GM19455 (cell line): ENCODE measurements around the gene EGLN1.

ENCODE experiments used
- ATAC-seq: cut with Tn5 transposase; IDR thresholded peaks from one replicate; pipeline ENCODE4 v1.9.1; 2021; ENCODE audit not compliant: unreplicated experiment

EGLN1 gene

DNA sequence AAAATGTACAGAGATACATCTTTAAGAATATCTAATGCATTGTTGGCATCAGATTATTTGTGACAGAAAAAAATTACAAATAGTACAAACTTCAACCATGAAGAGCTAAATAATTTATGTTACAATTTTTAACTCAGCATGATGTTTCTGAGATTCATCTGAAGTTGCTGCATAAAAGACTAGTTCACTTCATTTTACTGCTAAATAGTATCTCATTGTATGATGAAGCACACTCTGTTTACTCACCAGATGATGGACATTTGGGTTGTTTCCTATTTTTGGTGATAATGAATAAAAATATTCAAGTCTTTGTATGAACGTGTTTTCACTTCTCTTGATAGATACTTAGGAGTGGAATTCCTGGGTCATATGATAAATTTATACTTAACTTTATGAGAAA, 20.6 kb downstream of the EGLN1 start:
- ATAC-seq = no peak

DNA sequence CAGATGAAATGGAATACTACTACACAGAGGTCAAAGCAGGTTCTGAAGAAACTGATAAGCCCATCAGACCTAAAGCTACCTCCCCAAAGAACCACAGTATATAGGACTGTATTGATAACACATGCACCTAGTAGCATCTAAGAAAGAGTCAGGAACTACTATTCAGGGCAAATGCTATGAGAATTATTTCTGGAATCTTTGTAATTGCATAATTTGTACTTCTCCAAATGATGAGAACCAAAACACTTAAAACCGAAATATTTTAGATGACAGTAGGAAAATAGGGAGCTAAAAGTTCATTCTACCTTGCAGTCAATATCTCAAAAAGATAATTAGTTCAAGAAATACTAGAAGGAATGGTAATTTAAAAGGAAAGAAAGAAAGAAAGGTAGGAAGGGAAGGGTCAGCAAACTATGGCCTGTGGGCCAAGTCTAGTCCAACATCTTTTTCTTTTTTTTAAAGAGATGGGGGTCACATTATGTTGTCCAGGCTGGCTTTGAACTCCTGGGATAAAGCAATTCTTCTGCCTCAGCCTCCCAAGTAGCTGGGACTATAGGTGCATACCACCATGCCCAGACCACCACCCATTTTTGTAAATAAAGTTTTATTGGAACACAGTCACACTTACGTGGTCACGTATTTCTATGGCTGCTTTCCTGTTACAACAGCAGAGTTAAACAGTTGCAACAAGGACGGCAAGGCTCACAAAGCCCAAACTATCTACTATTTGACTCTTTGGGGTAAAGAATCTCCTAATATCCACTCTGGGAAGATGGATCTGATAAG, 24.0 kb downstream of the EGLN1 start:
- no peak for ATAC-seq

DNA sequence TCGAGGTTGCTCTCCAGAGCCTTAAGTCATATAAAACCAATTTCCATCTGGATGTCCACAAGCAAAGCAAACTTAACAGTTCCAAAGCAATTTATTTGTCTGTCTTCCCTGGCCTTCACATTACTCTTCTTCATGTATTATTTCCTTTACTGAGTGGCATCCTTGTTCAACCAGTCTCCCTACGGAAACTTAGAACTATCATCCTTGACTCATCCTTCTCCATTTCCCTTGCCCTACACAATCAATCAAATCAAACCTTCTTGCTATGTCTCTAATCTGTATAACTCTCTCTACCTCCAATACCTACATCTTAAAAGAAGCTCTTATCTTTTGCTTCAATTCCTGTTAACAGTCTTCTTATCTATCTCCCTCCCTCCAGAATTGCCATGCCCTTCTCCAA, 25.4 kb downstream of the EGLN1 start:
- ATAC-seq = no peak

DNA sequence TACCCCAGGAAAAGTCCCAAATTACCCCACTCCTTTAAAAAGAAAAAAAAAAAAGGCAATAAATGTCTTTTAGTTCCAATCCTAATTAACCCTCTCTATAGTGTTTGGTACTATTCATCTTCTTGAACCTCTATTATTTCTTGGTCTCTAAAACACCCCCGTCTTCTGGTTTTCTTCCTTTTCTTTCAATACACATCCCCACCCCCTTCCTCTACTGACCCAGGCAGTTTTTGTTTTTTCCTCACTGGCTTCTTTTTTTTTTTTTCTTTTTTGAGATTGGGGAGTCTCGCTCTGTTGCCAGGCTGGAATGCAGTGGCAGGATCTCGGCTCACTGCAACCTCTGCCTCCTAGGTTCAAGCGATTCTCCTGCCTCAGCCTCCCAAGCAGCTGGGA, 26.1 kb downstream of the EGLN1 start:
- ATAC-seq = no peak

DNA sequence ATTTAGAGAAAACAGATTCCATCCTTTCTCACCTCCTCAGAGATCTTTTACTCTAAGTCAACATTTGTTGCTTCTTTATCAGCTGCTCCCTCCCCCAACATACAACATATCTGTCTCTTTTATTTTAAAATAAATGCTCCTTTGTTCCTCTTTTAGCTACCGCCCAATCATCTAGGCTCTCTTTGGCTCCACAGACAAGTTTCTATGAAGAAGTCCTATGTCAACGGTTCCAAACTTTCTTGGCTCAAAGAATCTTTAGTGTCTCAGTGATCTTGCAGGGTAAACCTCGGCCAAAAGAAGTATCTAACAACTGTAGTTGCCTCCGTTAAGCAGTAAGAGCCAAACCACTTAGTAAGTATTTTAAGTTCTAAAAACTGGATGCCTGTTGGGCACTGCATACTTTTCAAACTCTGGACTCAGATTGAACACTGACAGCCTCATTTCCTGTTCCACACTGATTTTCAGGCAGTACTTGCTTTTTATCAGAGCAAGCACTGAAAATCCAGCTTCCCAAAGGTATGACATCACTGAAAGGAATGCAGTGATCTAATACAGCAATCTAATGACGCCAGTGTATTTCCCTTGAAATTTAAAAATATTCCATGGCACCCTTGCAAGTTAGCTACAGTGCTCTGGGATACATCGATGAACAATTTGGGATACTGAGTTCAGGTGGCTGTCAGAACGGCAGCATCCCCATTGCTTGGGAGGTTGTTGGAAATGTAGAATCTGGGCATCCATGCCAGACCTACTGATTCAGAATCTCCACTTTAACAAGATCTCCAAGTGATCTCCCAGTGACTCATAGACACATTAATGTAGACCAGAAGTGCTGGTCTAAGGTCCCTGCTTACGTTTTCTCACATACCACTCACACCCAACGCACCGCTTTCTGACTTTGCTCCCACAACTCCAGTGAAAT, 26.8 kb downstream of the EGLN1 start:
- no peak for ATAC-seq

DNA sequence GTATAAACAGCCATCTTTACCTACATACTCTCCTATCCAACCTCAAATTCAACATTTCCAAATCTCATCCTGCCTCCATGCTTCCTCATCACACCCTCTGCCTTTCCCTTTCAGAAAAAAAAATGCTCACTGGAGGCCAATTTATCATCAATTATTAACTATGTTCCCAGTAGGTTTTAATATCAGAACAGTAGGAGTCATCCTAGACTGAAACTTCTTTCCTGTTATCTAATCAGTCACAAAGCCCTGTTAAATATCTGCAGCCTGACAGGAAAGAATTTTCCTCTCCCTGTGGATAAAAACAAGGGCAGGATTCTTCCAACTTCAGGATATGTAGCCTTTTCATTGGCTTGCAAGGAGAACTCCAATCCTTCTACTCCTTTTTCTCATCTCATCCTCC, 28.4 kb downstream of the EGLN1 start:
- ATAC-seq = no peak

DNA sequence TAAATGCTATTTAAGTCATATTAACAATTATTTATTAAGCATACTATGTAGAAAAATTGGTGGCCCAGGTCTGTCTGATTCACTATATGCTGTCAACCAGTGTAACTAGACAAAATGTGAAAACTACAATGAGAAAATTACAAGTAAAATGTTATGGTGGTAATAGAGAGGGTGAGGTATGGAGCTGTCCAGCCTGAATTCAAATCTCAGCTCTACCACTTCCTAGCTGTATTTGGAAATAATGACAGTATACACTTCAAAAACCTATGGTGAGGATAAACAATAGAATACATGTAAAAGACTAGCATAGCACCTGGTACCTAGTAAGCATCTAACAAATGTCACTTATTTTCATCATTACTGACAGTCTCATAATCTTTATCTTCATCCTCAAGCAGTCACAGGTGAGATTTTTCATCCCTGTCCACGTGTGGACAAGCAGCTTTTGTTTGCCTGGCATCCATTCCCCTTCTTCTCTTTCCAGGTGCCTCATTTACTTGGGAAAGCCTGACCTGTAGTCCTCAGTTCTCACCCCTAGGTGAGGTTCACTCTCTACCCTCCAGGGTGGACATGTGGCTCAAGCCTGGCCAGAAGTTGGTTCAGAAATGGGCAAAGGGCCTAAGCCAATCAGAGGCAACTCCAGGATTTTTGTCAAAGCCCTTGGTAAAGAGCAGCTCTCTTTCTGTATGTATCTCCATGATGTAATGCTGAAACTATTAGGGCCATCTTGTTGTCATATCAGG, 29.5 kb downstream of the EGLN1 start:
- no peak for ATAC-seq

DNA sequence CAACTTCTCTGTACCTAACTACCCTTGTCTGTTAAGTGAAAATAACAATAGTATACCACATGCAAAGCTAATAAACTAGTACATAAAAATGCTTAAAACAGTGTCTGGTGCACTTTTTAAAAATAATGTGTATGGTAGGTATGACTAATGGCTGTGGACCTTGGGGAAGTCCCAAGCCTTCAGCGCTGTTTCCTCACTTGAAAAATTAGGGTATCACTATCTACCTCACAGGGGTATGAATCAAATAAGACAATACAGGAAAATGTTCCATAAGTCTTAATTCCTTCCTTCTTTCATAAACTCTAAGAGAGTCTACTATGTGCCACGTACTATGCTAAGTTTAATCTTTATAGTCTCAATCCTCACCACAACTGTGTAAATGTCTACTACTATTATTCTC, 32.0 kb downstream of the EGLN1 start:
- ATAC-seq = no peak

DNA sequence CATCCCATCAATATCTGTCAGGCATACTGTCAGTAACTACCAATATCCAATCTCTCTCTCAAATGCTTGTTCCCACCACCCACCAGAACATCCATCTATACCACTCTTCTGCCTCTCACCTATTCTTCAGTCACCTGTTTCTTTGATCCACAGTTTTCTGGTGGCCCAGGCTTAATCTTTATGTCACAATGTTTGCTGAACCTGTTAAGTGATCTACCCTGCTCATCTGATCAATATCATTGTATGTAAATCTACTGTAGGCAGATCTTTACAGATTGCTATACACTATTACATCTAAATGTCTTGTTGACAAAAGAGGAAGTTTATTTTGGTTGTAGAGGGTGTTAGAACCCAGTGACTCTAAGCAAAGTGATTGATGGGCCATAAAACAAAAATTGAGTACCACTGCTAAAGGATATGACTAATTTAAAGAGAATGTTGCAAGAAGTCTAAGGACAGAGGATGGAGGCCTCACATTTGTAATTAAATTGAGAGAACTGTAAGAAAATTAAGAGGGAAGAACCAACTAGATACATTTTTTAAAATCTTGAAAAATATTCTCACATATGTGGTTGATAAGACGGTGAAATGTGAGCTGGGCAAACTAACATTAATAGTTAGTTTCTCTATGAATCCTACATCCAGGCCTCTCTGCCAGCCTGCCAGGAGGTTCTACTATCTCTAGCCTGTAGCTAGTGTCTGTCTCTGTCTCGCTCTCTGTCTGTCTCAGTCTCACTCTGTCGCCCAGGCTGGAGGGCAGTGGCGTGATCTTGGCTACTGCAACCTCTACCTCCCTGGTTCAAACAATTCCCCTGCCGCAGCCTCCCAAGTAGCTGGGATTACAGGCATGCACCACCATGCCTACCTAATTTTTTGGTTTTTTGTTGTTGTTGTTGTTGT, 34.1 kb downstream of the EGLN1 start:
- ATAC-seq = no peak

DNA sequence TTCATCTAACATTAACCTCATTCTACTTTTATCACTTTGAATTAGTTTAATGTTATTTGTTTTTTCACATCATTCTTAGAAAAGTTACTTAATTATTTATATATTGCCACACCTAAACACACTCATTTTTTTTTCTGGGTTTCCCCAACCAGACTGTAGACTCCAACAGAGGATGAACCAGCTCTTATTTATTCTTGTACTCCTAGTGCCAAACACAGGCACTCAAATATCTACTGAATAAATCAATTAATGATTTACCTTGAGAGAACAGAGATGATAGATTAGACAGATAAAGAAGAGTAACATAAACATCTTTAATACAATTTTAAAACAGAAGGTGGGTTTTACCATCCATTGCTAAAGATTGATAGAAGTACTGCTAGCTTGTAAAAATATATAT, 35.6 kb downstream of the EGLN1 start:
- ATAC-seq = no peak

DNA sequence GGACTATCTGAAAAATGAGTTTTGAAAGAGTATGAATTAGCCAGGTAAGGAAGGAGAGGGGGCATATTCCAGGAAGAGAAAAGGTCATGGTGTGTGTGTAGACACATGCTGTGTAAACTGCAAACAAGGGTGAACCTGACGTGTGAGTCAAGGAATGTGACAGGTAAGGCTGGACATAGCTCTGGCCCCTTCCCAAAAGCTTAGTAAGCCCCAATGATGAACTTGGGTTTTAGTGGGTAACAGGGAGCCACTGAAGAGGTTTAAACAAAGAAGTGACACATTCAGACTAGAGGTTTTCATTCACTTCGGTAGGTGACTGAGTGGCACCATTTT, 36.7 kb downstream of the EGLN1 start:
- no peak for ATAC-seq

DNA sequence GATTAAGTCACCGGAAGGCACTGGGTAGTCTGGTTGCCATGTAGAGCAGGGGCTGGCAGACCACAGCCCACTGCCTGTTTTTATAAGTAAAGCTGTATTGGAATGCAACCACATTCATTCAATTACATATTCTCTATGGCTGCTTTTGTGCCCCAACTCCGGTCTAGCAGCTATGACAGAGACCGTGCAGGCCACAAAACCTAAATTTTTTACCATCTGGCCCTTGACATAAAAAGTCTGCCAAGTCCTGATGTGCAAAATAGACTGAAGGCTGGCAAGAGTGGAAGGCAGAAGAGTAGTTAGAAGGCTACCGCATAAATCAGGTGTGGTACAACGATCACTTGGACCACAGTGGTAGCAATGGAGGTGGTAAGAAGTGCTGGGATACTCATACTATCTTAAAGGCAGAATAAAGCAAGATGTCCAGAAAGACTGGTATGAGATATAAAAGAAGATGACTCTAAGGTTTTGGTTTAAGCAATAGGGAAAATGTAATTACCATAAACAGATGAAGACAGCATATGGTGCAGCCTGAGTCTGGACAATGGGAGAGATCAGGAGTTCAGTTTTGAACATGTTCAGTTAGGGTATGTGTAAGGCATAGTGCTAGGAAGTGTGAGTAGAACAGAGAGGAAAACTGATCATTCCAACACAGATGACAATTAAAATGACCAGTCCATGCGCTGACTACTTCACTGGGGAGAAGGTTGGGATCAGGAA, 37.2 kb downstream of the EGLN1 start:
- ATAC-seq = no peak

DNA sequence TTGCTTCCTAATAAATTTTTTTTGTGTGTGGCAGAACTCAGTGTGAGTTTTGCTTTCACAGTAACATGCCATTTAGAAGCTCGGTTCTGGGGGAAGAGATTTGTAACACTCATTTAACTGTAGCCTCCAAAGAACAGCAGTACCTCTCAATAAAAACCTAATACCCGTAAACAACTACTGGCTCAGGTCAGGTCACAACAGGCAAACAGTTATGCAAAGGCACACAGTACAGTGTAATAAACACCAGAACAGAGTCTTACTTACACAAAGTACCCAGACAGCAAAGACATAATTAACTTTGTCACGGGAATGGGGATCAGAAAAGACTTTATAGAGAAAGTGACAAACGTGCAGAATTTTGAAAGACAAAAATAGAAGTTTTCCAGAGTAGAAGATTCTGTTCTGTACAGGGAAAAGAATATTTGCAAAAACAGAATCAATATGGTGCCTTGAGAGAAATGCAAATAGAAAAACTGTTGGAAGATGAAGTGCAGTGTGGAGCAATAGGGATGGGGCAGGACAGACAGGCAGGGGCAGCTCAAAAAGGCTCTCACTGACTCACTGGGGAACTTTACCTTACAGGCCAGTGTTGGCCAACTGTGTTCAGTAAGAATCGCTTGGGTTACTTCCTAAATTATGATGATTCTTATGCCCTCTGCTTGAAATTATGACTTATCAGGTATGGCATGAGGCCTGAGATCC, 38.8 kb downstream of the EGLN1 start:
- no peak for ATAC-seq

DNA sequence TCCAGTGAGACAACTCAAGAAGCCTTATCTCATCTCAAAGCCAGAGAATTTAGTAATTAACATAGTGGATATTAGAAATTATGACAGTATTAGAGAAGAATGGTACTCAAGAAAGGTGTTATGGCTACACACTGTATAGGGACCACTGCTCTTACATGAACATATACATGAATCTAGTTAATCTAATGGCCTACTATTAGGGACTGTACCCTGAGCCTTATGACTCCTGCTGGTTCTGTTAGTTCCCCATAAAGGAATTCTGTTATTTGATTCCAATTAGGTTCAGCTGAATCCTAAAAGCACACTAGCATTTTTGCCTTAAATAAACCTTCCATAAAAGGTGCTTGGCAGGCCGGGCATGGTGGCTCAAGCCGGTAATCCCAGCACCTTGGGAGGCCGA, 39.7 kb downstream of the EGLN1 start:
- ATAC-seq = no peak

DNA sequence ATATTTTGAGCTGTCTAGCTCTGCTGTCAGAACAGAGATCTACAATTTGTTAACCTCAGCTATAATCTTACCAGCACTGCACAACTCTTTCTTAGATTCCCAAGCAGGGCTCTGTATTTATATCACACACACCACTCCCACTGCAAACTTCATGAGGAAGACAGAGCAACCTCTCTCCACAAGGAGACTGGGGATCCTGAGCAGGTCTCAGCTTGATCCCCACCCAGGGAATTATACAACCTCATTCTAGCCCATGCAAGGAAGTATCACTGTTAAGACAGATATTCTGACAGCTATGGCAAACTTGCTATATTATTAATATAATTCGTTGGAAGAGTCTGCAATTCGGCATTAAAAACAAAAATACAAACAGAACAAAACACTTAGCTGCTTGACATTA, 40.4 kb downstream of the EGLN1 start:
- no peak for ATAC-seq

DNA sequence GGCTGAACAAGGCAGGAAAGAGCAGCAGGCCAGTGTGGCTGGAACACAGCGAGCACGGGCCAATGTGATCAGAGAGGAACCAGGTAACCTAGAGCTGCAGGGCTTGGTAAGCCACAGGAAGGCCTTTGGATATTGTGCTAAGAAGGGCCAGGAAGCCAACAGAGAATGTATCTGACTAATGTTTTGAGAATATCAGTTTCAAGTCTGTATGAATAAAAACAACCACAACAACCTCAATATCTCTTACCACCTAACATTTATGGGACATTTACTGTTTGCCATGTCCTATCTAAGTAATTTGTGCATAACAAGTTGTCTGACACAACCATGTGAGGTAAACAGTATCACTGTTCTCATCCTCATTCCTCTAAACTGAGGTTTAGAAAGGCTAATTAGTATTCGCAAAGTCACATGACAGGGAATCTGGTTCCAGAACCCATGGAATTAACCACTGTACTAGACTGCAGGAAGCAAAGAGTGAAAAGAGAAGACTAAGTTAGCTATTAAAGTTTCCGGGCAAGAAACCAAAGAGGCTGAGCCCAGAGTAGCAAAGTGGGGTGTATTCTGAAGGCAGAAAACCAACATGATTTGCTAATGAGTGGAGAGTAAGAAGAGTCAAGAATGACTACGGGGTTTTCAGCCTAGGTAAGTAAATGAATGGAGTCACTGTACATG, 45.1 kb downstream of the EGLN1 start:
- no peak for ATAC-seq

DNA sequence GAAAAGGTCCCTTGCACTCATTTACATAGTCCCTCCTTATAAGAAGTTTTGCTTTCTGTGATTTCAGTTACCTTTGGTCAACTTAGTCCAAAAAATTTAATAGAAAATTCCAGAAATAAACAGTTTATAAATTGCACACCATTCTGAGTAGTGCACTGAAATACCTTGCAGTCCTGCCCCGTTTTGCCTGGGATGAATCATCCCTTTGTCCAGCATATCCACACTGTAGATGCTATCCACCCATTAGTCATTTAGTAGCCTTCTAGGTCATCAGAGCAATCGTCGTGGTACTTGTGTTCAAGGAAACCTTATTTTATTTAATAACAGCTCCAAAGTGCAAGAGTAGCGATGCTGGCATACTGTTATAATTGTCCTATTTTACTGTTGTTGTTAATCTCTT, 46.0 kb downstream of the EGLN1 start:
- ATAC-seq = no peak

DNA sequence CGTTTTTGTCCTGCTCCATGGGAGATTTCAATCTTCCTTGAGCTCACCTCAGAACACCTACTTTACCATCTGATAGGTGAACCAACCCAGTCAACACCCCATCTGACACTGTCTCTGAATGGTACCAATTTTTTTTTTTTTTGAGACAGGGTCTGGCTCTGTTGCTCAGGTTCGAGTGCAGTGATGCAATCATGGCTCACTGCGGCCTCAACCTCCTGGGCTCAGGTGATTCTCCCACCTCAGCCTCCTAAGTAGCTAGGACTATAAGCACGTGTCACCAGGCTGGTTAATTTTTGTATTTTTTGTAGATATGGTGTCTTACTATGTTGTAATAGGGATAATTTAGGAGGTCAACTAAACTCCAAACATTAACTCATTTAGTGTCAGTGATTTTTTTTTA, 47.7 kb downstream of the EGLN1 start:
- no peak for ATAC-seq

DNA sequence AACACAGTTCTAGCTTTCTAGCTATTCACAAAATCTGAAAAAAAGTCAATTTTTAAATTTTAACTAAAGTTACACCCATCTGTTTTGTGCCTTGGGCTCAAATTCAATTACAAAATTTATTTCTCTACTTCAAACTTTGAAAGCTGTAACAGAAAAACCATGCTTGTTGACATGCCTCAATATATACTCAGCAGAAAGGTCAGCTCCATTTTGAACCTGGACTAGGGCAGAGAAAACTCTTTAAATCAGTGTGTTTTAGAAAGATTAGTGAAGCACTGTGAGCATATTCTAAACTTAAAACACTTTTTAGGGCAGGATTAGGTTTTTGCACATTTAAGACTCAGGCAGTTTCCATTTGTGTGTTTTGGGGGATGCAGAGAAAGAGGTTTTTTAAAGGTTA, 49.6 kb downstream of the EGLN1 start:
- no peak for ATAC-seq
